Testis (tissue), 3 donors: Measurements from ENCODE around the gene ZSWIM5. TPM values are rescaled to one million over a fixed set of nuclear protein-coding genes. Genes with fewer than 3 reads are reported as not detected.

Source experiments
- DNase-seq: peaks from one replicate; pipeline ENCODE4 v3.0.0-alpha.2; 2019
- H3K27ac ChIP-seq, 2 donors: fragments of 200-600 bp; sonication (generic); one replicate each; pipeline ENCODE4 v1.5.1; 2019
- H3K27me3 ChIP-seq: fragments of 200-600 bp; sonication (generic); one replicate; pipeline ENCODE4 v1.5.1; 2019
- H3K36me3 ChIP-seq: fragments of 200-600 bp; sonication (generic); one replicate; pipeline ENCODE4 v1.5.1; 2017; ENCODE audit warnings: low read depth; ENCODE audit errors: missing control alignments
- H3K4me1 ChIP-seq: fragments of 200-600 bp; sonication (generic); one replicate; pipeline ENCODE4 v1.5.1; 2019
- H3K4me3 ChIP-seq, 2 donors: fragments of 200-600 bp; sonication (generic); one replicate each; pipeline ENCODE4 v1.5.1; 2017 to 2019
- H3K9me3 ChIP-seq: fragments of 200-600 bp; sonication (generic); one replicate; pipeline ENCODE4 v1.5.1; 2017
- POLR2A ChIP-seq: fragments of 450-650 bp; IDR thresholded peaks from one replicate; pipeline ENCODE4 v1.6.1; 2017; ENCODE audit warnings: antibody characterized with exemption, mild to moderate bottlenecking, moderate library complexity
- WGBS, 2 donors: methylation state at CpG; one replicate each; pipeline ENCODE4 v1.1.5; 2018; 5-methylcytosine and 5-hydroxymethylcytosine counted together
- intact Hi-C: fragments of 100-400 bp; cut with DNase I; formaldehyde crosslinking; loops from one replicate; pipeline ENCODE4 v1.15.1; 2023; ENCODE audit warnings: low total_unique reads
- polyA plus RNA-seq: library from polyadenylated mRNA; stranded (reverse); fragments of 350-450 nt; fragmentation: Illumina TruSeq; extraction: RNeasy Lipid Tissue Mini Kit (QIAGEN cat#74804); gene quantifications from one replicate; pipeline ENCODE4 v1.2.3, GENCODE V29; 2014; ENCODE audit warnings: low read depth, low replicate concordance; ENCODE audit not compliant: insufficient read depth
- total RNA-seq, 2 donors: library from RNA; depleted of rRNA; stranded (reverse); fragments of >200 nt; gene quantifications; one replicate each; pipeline ENCODE4 v1.2.3, GENCODE V29; 2016
- TF ChIP-seq, protein P1 (sequence below), 3 experiments: fragments of 450-650 bp in 2 of 3; fragments of 200-600 bp in 1 of 3; sonication (generic) in 1 of 3; IDR thresholded peaks; one replicate each; pipeline ENCODE4 v1.5.1; 2016 to 2019; ENCODE audit warnings: antibody characterized with exemption in 3 of 3, mild to moderate bottlenecking in 2 of 3, moderate library complexity in 1 of 3

ZSWIM5 gene
- total and polyA plus RNA-seq, 3 donors from 2014 or later, result 8.8 to 19.5 (median 13.7) TPM

DNA sequence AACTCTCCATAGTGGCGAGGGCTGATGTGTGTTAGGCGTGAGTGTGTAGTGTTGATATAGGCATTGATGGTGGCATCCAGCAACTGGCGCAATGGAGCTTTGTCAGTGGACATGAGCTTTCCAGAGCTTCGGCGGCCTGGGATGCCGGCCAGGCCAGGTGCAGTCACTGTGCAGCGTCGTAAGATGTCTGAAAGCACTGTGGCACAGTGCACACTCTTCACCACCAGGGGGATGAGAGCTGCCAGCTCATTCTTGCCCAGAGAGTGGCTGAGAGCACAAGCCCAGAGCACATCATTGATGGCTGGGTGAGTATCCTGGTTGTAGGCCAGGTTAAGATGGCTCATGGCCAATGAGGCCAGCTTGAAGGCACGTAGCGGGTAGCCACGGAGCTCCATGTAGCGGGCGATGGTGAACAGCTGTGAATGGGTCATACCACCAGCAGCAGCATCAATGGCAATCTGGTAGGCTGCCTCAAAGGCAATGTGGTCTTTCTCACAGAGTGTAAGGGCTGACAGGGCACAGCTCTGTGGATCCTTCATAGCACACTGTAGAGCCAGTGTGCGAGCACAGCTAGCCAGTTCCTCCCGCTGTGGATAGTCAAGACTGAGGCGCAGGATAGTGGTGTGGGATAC lies 187.7 kb downstream of the ZSWIM5 start:
- peak; percentile 74 for DNase-seq
- no peak overlapping the region for H3K4me3 ChIP-seq
- intact Hi-C loops, result loop anchor here (10.0 kb wide), 2 partner anchors 184 to 486 kb away; partner anchors contain the start of genes CCDC163 and MMACHC

DNA sequence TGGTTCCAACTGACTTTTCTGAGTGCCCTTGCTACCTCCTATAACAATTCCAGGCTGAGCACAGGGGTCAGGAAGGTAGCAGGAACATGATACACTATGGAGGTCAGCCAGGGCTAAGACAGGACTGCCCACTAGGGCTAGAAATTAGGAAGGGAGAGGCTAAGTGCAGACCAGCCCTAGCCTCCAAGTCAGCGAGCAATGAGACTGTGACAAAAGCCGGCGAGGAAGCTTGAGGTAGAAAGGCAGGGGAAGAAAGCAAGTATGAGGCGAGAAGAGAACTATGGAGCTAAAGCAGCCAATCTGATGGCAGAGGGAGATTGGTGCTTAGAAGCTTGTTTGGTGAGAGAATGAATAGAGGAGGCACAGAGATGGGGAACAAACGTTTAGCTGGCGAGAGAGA lies 189.6 kb downstream of the ZSWIM5 start:
- intact Hi-C loops, result loop anchor here (10.0 kb wide), 2 partner anchors 182 to 488 kb away; partner anchors contain the start of genes CCDC163 and MMACHC
- TF ChIP-seq POLR2A, result no peak
- TF ChIP-seq, protein P1, sequence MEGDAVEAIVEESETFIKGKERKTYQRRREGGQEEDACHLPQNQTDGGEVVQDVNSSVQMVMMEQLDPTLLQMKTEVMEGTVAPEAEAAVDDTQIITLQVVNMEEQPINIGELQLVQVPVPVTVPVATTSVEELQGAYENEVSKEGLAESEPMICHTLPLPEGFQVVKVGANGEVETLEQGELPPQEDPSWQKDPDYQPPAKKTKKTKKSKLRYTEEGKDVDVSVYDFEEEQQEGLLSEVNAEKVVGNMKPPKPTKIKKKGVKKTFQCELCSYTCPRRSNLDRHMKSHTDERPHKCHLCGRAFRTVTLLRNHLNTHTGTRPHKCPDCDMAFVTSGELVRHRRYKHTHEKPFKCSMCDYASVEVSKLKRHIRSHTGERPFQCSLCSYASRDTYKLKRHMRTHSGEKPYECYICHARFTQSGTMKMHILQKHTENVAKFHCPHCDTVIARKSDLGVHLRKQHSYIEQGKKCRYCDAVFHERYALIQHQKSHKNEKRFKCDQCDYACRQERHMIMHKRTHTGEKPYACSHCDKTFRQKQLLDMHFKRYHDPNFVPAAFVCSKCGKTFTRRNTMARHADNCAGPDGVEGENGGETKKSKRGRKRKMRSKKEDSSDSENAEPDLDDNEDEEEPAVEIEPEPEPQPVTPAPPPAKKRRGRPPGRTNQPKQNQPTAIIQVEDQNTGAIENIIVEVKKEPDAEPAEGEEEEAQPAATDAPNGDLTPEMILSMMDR (IDR thresholded peaks at IDR 0.05), result no peak
- Histone ChIP-seq H3K9me3 (no peaks in the 10 kb centered on the region), H3K27me3 (no peaks in the 10 kb centered on the region), H3K36me3 (no peaks in the 10 kb centered on the region), H3K4me1 (peaks cover 22% of the 10 kb centered on the region), H3K27ac (no peak overlapping the region), H3K4me3 (no peak overlapping the region)
- no peak for DNase-seq
- WGBS, 2 donors, result 65 to 74% methylated on average over 6 of the region's 6 CpGs

More for the DNA sequence above, 187.7 kb downstream of the ZSWIM5 start:
- no peak for TF ChIP-seq POLR2A
- TF ChIP-seq, protein P1 (IDR thresholded peaks at IDR 0.05), result peak; percentile 73 to 77 (median 74)
- Histone ChIP-seq H3K4me1 (peaks cover 10% of the 10 kb centered on the region), H3K27ac (no peak overlapping the region), H3K27me3 (no peaks in the 10 kb centered on the region), H3K36me3 (no peaks in the 10 kb centered on the region), H3K9me3 (no peaks in the 10 kb centered on the region)
- WGBS, 2 donors, result 63 to 96% methylated on average over 6 to 16 of the region's 16 CpGs

GRCh38 chr1:45016090-45016697 lies 190.2 kb downstream of the ZSWIM5 start:
- TF ChIP-seq, protein P1 (IDR thresholded peaks at IDR 0.05), result no peak
- TF ChIP-seq POLR2A, result no peak
- Histone ChIP-seq H3K27me3 (no peaks in the 10 kb centered on the region), H3K9me3 (no peaks in the 10 kb centered on the region), H3K4me1 (peaks cover 28% of the 10 kb centered on the region), H3K36me3 (no peaks in the 10 kb centered on the region), H3K4me3 (no peak overlapping the region), H3K27ac (no peak overlapping the region)
- WGBS, 2 donors, result 79 to 88% methylated on average over 2 of the region's 2 CpGs
- intact Hi-C loops, result loop anchor here (10.0 kb wide), 2 partner anchors 181 to 489 kb away; partner anchors contain the start of genes CCDC163 and MMACHC
- DNase-seq, result no peak

GRCh38 chr1:45015683-45016082 lies 190.7 kb downstream of the ZSWIM5 start:
- H3K4me1 ChIP-seq, result peaks cover 28% of the 10 kb centered on the region
- TF ChIP-seq POLR2A, result no peak
- TF ChIP-seq, protein P1 (IDR thresholded peaks at IDR 0.05), result no peak
- intact Hi-C loops, result loop anchor here (10.0 kb wide), 2 partner anchors 181 to 489 kb away; partner anchors contain the start of genes CCDC163 and MMACHC
- H3K36me3 ChIP-seq, result no peaks in the 10 kb centered on the region
- no peaks in the 10 kb centered on the region for H3K9me3 ChIP-seq
- no peak overlapping the region for H3K4me3 ChIP-seq
- WGBS, 2 donors, result 63 to 82% methylated on average over 2 of the region's 2 CpGs
- no peak overlapping the region for H3K27ac ChIP-seq
- DNase-seq, result no peak
- H3K27me3 ChIP-seq, result no peaks in the 10 kb centered on the region
